Measurements from ENCODE around the gene EMD.

EMD gene

GRCh38 chrX:154351183-154352011, 27.7 kb upstream of the EMD start:
- H3K4me1 Mint-ChIP-seq = peaks cover 5% of the 10 kb centered on the region
- TF ChIP-seq CTCF (IDR thresholded peaks at IDR 0.05) = no peak
- peaks cover 19% of the 10 kb centered on the region for H3K9me3 Mint-ChIP-seq
- no peaks in the 10 kb centered on the region for H3K27me3 Mint-ChIP-seq (ENCODE audit: low read depth, poor library complexity)
- peaks cover 12% of the 10 kb centered on the region for H3K36me3 Mint-ChIP-seq (ENCODE audit: low read depth)
- no peak overlapping the region for H3K4me3 Mint-ChIP-seq
- H3K27ac Mint-ChIP-seq = no peak overlapping the region
- no peak for DNase-seq

- Mint-ChIP-seq H3K9me3 (peaks cover 19% of the 10 kb centered on the region), H3K27me3 (ENCODE audit: low read depth, poor library complexity) (no peaks in the 10 kb centered on the region), H3K27ac (no peak overlapping the region), H3K36me3 (ENCODE audit: low read depth) (peaks cover 12% of the 10 kb centered on the region), H3K4me1 (peaks cover 5% of the 10 kb centered on the region), H3K4me3 (no peak overlapping the region)
- no peak for TF ChIP-seq CTCF (IDR thresholded peaks at IDR 0.05)
- DNase-seq = no peak
These were observed 27.1 kb upstream of the EMD start for GRCh38 chrX:154352012-154352401.

GRCh38 chrX:154352466-154352865, 26.6 kb upstream of the EMD start:
- Mint-ChIP-seq H3K4me1 (peaks cover under 1% of the 10 kb centered on the region), H3K4me3 (no peak overlapping the region), H3K27ac (no peak overlapping the region), H3K9me3 (peaks cover 16% of the 10 kb centered on the region), H3K27me3 (ENCODE audit: low read depth, poor library complexity) (no peaks in the 10 kb centered on the region), H3K36me3 (ENCODE audit: low read depth) (peaks cover 12% of the 10 kb centered on the region)
- no peak for DNase-seq
- TF ChIP-seq CTCF (IDR thresholded peaks at IDR 0.05) = no peak

GRCh38 chrX:154353172-154353843, 25.8 kb upstream of the EMD start:
- Mint-ChIP-seq H3K36me3 (ENCODE audit: low read depth) (peaks cover 9% of the 10 kb centered on the region), H3K4me1 (no peaks in the 10 kb centered on the region), H3K9me3 (peaks cover 16% of the 10 kb centered on the region), H3K4me3 (no peak overlapping the region), H3K27me3 (ENCODE audit: low read depth, poor library complexity) (no peaks in the 10 kb centered on the region), H3K27ac (no peak overlapping the region)
- no peak for TF ChIP-seq CTCF (IDR thresholded peaks at IDR 0.05)
- DNase-seq = no peak

GRCh38 chrX:154354013-154354412, 25.1 kb upstream of the EMD start:
- TF ChIP-seq CTCF (IDR thresholded peaks at IDR 0.05) = no peak
- Mint-ChIP-seq H3K4me3 (no peak overlapping the region), H3K36me3 (ENCODE audit: low read depth) (peaks cover 15% of the 10 kb centered on the region), H3K27ac (no peak overlapping the region), H3K9me3 (peaks cover 23% of the 10 kb centered on the region), H3K27me3 (ENCODE audit: low read depth, poor library complexity) (no peaks in the 10 kb centered on the region), H3K4me1 (no peaks in the 10 kb centered on the region)
- DNase-seq = no peak
